Measurements from ENCODE around the gene LEKR1.

Gene LEKR1

GRCh38 chr3:157051055-157051454 is 224.9 kb downstream of the LEKR1 start:
- no peaks in the 10 kb centered on the region for H3K36me3 ChIP-seq (ENCODE audit: control insufficient read depth, insufficient read depth, low read length)
- H3K4me1 ChIP-seq (ENCODE audit: control insufficient read depth, insufficient read depth, low read length): no peaks in the 10 kb centered on the region
- no peaks in the 10 kb centered on the region for H3K9me3 ChIP-seq (ENCODE audit: control insufficient read depth, insufficient read depth, low read length)
- no peak overlapping the region for H3K4me3 ChIP-seq (ENCODE audit: low read length)
- DNase-seq (ENCODE audit: low read depth, low spot score): no peak
- H3K27ac ChIP-seq (ENCODE audit: low read length): no peak overlapping the region
- WGBS (ENCODE audit: insufficient coverage, insufficient read length): no CpG with 5 or more reads among the region's 3 CpGs
- H3K27me3 ChIP-seq (ENCODE audit: control insufficient read depth, insufficient read depth, low read length): no peaks in the 10 kb centered on the region

DNA sequence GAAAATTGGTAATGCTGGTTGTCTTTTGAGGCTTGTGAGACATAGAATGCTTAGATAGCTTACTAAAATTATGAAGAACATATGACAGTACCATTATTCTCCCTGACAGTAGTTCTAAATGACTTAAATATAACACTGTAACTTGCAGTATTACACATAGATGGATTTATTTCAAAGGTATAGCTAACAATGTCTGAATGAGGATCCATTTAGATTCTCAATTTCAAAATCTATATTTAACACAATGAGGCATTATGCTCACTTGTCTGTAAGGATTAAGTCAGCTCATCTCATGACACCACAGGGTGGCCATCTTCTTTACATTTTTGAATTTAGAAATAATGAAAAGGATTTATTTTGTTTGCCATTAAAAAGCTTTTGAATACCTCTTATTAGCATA is 225.4 kb downstream of the LEKR1 start:
- H3K4me3 ChIP-seq (ENCODE audit: low read length): no peak overlapping the region
- H3K27me3 ChIP-seq (ENCODE audit: control insufficient read depth, insufficient read depth, low read length): no peaks in the 10 kb centered on the region
- DNase-seq (ENCODE audit: low read depth, low spot score): no peak
- H3K4me1 ChIP-seq (ENCODE audit: control insufficient read depth, insufficient read depth, low read length): no peaks in the 10 kb centered on the region
- H3K27ac ChIP-seq (ENCODE audit: low read length): no peak overlapping the region
- no peaks in the 10 kb centered on the region for H3K9me3 ChIP-seq (ENCODE audit: control insufficient read depth, insufficient read depth, low read length)
- H3K36me3 ChIP-seq (ENCODE audit: control insufficient read depth, insufficient read depth, low read length): no peaks in the 10 kb centered on the region

- Histone ChIP-seq H3K4me1 (ENCODE audit: control insufficient read depth, insufficient read depth, low read length) (no peaks in the 10 kb centered on the region), H3K36me3 (ENCODE audit: control insufficient read depth, insufficient read depth, low read length) (no peaks in the 10 kb centered on the region), H3K27ac (ENCODE audit: low read length) (no peak overlapping the region), H3K9me3 (ENCODE audit: control insufficient read depth, insufficient read depth, low read length) (no peaks in the 10 kb centered on the region), H3K27me3 (ENCODE audit: control insufficient read depth, insufficient read depth, low read length) (no peaks in the 10 kb centered on the region), H3K4me3 (ENCODE audit: low read length) (no peak overlapping the region)
- DNase-seq (ENCODE audit: low read depth, low spot score): no peak
- no CpG with 5 or more reads among the region's 1 CpG for WGBS (ENCODE audit: insufficient coverage, insufficient read length)
These were observed 229.9 kb downstream of the LEKR1 start for GRCh38 chr3:157056035-157056434.

DNA sequence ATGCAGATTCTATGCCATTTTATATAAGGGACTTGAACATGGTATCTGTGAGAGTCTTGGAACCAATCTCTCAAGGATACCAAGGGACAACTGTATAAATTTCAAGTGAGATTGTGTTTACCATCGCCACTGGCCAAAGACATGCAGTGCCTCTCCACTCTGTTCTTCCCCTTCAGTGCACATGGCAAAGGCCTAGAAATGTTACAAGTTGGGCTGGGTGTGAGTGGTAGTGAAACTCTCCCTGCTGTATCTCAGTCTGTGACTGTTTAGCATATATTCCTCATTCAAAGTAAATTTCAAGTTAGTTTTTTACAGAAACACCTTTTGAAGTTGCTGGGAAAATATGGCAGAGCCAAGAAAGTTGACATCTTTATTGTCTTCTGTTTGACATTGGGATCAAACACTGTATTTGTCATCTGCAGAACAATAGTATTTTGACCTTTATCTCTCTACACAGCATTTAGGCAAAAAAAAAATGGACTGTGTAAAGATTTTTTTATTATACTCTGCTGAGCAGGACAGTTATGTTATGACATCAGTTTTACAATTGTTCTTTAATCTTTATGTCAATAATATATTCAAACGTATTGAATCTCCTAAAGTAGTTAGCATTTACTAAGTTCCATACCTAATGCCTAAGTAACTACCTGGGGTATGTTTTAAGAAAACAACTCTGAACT is 232.4 kb downstream of the LEKR1 start:
- Histone ChIP-seq H3K4me1 (ENCODE audit: control insufficient read depth, insufficient read depth, low read length) (no peaks in the 10 kb centered on the region), H3K36me3 (ENCODE audit: control insufficient read depth, insufficient read depth, low read length) (no peaks in the 10 kb centered on the region), H3K27me3 (ENCODE audit: control insufficient read depth, insufficient read depth, low read length) (no peaks in the 10 kb centered on the region), H3K9me3 (ENCODE audit: control insufficient read depth, insufficient read depth, low read length) (no peaks in the 10 kb centered on the region), H3K27ac (ENCODE audit: low read length) (no peak overlapping the region), H3K4me3 (ENCODE audit: low read length) (no peak overlapping the region)
- WGBS (ENCODE audit: insufficient coverage, insufficient read length): no CpG with 5 or more reads among the region's 2 CpGs
- DNase-seq (ENCODE audit: low read depth, low spot score): no peak

GRCh38 chr3:157059181-157059580 is 233.0 kb downstream of the LEKR1 start:
- no peak for DNase-seq (ENCODE audit: low read depth, low spot score)
- H3K4me3 ChIP-seq (ENCODE audit: low read length): no peak overlapping the region
- H3K36me3 ChIP-seq (ENCODE audit: control insufficient read depth, insufficient read depth, low read length): no peaks in the 10 kb centered on the region
- no CpG with 5 or more reads among the region's 1 CpG for WGBS (ENCODE audit: insufficient coverage, insufficient read length)
- H3K4me1 ChIP-seq (ENCODE audit: control insufficient read depth, insufficient read depth, low read length): no peaks in the 10 kb centered on the region
- no peak overlapping the region for H3K27ac ChIP-seq (ENCODE audit: low read length)
- no peaks in the 10 kb centered on the region for H3K27me3 ChIP-seq (ENCODE audit: control insufficient read depth, insufficient read depth, low read length)
- H3K9me3 ChIP-seq (ENCODE audit: control insufficient read depth, insufficient read depth, low read length): no peaks in the 10 kb centered on the region

- no peak for DNase-seq (ENCODE audit: low read depth, low spot score)
- Histone ChIP-seq H3K27ac (ENCODE audit: low read length) (no peak overlapping the region), H3K4me1 (ENCODE audit: control insufficient read depth, insufficient read depth, low read length) (peaks cover 3% of the 10 kb centered on the region; the same call in 1 of the 2 replicates), H3K36me3 (ENCODE audit: control insufficient read depth, insufficient read depth, low read length) (no peaks in the 10 kb centered on the region), H3K4me3 (ENCODE audit: low read length) (no peak overlapping the region), H3K27me3 (ENCODE audit: control insufficient read depth, insufficient read depth, low read length) (no peaks in the 10 kb centered on the region; the same call in 1 of the 2 replicates), H3K9me3 (ENCODE audit: control insufficient read depth, insufficient read depth, low read length) (no peaks in the 10 kb centered on the region)
These were observed 233.5 kb downstream of the LEKR1 start for GRCh38 chr3:157059661-157060060.

DNA sequence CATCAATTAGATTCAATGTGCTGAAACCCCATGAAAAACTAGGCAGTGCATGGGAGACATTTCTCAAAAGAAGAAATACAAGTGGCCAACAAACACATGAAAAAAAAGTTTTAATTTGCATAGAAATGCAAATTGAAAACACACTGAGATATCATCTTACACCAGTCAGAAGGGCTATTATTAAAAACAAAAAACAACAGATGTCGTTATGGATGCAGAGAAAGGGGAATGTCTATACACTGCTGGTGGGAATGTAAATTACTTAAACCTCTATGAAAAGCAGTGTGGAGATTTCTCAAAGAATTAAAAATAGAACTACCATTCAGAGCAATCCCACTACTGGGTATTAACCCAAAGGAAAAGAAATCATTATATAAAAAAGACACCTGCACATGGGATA is 235.1 kb downstream of the LEKR1 start:
- Histone ChIP-seq H3K36me3 (ENCODE audit: control insufficient read depth, insufficient read depth, low read length) (no peaks in the 10 kb centered on the region), H3K9me3 (ENCODE audit: control insufficient read depth, insufficient read depth, low read length) (no peaks in the 10 kb centered on the region), H3K27ac (ENCODE audit: low read length) (no peak overlapping the region), H3K4me1 (ENCODE audit: control insufficient read depth, insufficient read depth, low read length) (peaks cover 8% of the 10 kb centered on the region; the same call in 1 of the 2 replicates), H3K4me3 (ENCODE audit: low read length) (no peak overlapping the region), H3K27me3 (ENCODE audit: control insufficient read depth, insufficient read depth, low read length) (no peaks in the 10 kb centered on the region; the same call in 1 of the 2 replicates)
- WGBS (ENCODE audit: insufficient coverage, insufficient read length): no CpG with 5 or more reads among the region's 1 CpG
- DNase-seq (ENCODE audit: low read depth, low spot score): no peak

DNA sequence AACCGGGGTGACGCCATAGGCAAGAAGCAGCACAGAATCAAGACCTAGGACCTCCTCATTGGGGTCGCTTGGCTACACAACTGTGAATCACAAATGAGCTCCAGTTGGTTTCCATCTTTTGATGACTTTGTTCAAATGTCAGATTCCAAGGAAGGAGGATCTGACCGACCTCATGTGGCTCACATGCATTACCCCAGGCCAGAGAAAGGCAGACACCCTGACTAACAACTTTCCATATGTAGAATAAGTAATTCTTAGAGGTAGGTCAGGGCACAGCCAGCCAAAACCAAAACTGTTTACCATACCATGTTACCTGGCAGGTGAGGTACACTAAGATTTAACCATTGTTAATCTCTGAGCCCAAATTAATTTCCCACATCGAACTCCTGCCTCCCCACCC is 237.3 kb downstream of the LEKR1 start:
- Histone ChIP-seq H3K27ac (ENCODE audit: low read length) (no peak overlapping the region), H3K4me3 (ENCODE audit: low read length) (no peak overlapping the region), H3K27me3 (ENCODE audit: control insufficient read depth, insufficient read depth, low read length) (no peaks in the 10 kb centered on the region; the same call in 1 of the 2 replicates), H3K4me1 (ENCODE audit: control insufficient read depth, insufficient read depth, low read length) (peaks cover 8% of the 10 kb centered on the region; the same call in 1 of the 2 replicates), H3K9me3 (ENCODE audit: control insufficient read depth, insufficient read depth, low read length) (no peaks in the 10 kb centered on the region), H3K36me3 (ENCODE audit: control insufficient read depth, insufficient read depth, low read length) (no peaks in the 10 kb centered on the region)
- no peak for DNase-seq (ENCODE audit: low read depth, low spot score)
- WGBS (ENCODE audit: insufficient coverage, insufficient read length): no CpG with 5 or more reads among the region's 5 CpGs

DNA sequence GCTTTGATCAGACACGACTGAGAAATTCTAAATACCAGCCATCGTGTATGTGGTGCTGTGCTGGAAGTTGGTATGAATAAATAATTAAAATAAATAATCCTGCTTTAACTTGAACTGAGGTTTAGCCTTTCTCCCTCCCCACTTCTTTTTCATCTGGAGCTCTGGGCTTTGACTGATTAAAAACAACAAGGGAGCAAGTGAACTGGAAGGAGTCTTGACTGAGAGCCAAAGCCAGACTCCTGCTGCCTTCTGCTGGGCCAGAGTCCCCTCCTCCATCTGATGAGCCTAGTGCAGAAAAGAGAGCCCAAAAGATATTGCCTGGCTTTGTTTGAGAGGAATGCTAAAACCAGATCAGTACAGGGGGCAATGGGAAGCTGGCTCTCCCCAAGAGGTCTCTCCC is 237.8 kb downstream of the LEKR1 start:
- no peak for DNase-seq (ENCODE audit: low read depth, low spot score)
- Histone ChIP-seq H3K27ac (ENCODE audit: low read length) (no peak overlapping the region), H3K36me3 (ENCODE audit: control insufficient read depth, insufficient read depth, low read length) (no peaks in the 10 kb centered on the region), H3K4me3 (ENCODE audit: low read length) (no peak overlapping the region), H3K4me1 (ENCODE audit: control insufficient read depth, insufficient read depth, low read length) (peaks cover 8% of the 10 kb centered on the region; the same call in 1 of the 2 replicates), H3K27me3 (ENCODE audit: control insufficient read depth, insufficient read depth, low read length) (no peaks in the 10 kb centered on the region; the same call in 1 of the 2 replicates), H3K9me3 (ENCODE audit: control insufficient read depth, insufficient read depth, low read length) (no peaks in the 10 kb centered on the region)
- no CpG with 5 or more reads among the region's 2 CpGs for WGBS (ENCODE audit: insufficient coverage, insufficient read length)

- Histone ChIP-seq H3K4me1 (ENCODE audit: control insufficient read depth, insufficient read depth, low read length) (peaks cover 8% of the 10 kb centered on the region; the same call in 1 of the 2 replicates), H3K36me3 (ENCODE audit: control insufficient read depth, insufficient read depth, low read length) (no peaks in the 10 kb centered on the region), H3K4me3 (ENCODE audit: low read length) (no peak overlapping the region), H3K27ac (ENCODE audit: low read length) (no peak overlapping the region), H3K27me3 (ENCODE audit: control insufficient read depth, insufficient read depth, low read length) (no peaks in the 10 kb centered on the region; the same call in 1 of the 2 replicates), H3K9me3 (ENCODE audit: control insufficient read depth, insufficient read depth, low read length) (no peaks in the 10 kb centered on the region)
- no peak for DNase-seq (ENCODE audit: low read depth, low spot score)
- WGBS (ENCODE audit: insufficient coverage, insufficient read length): no CpG with 5 or more reads among the region's 7 CpGs
These were observed 238.2 kb downstream of the LEKR1 start for GRCh38 chr3:157064402-157064801.

- H3K27ac ChIP-seq (ENCODE audit: low read length): no peak overlapping the region
- H3K4me3 ChIP-seq (ENCODE audit: low read length): no peak overlapping the region
- whole genome bisulfite sequencing (ENCODE audit: insufficient coverage, insufficient read length): no CpG with 5 or more reads among the region's 5 CpGs
- peaks cover 8% of the 10 kb centered on the region; the same call in 1 of the 2 replicates for H3K4me1 ChIP-seq (ENCODE audit: control insufficient read depth, insufficient read depth, low read length)
- no peaks in the 10 kb centered on the region for H3K9me3 ChIP-seq (ENCODE audit: control insufficient read depth, insufficient read depth, low read length)
- no peaks in the 10 kb centered on the region for H3K36me3 ChIP-seq (ENCODE audit: control insufficient read depth, insufficient read depth, low read length)
- no peak for DNase-seq (ENCODE audit: low read depth, low spot score)
- H3K27me3 ChIP-seq (ENCODE audit: control insufficient read depth, insufficient read depth, low read length): no peaks in the 10 kb centered on the region; the same call in 1 of the 2 replicates
These were observed 239.0 kb downstream of the LEKR1 start for GRCh38 chr3:157065201-157065600.

All from iPS DF 6.9 (cell line).